ENCODE results near the gene ZDHHC7. TPM values are rescaled to one million over a fixed set of nuclear protein-coding genes. Genes with fewer than 3 reads are reported as not detected.

ZDHHC7 gene
- total and polyA plus RNA-seq, 11 donors, result 12.0 to 66.7 (median 43.9) TPM

GRCh38 chr16:84988328-84989080, 22.8 kb downstream of the ZDHHC7 start:
- Histone ChIP-seq H3K27me3 (no peaks in the 10 kb centered on the region), H3K4me3 (no peak overlapping the region), H3K4me1 (peaks cover 0 to 57% (median 0%) of the 10 kb centered on the region in 12 donors), H3K9me3 (no peaks in the 10 kb centered on the region), H3K27ac (no peak overlapping the region), H3K36me3 (peaks cover 0 to 89% (median 64%) of the 10 kb centered on the region in 9 donors)
- ATAC-seq, result no peak
- intact Hi-C loops (cut with DNase I), result loop anchor here in 1 of 10 donors (10.0 kb wide), 1 partner anchor 96 kb away; no protein-coding TSS in a partner anchor
- DNase-seq, result peak in 2 of 5 donors; percentile 9 to 50
- TF ChIP-seq CTCF (IDR thresholded peaks at IDR 0.05) (no peak), POLR2A (IDR thresholded peaks at IDR 0.05) (no peak)
- 88 to 94% (median 92%) methylated on average over 15 to 16 of the region's 16 CpGs for WGBS, 4 donors

GRCh38 chr16:84986879-84987278, 24.5 kb downstream of the ZDHHC7 start:
- intact Hi-C loops (cut with DNase I), result loop anchor here in 1 of 10 donors (10.0 kb wide), 1 partner anchor 98 kb away; no protein-coding TSS in a partner anchor
- Histone ChIP-seq H3K4me3 (no peak overlapping the region), H3K9me3 (no peaks in the 10 kb centered on the region), H3K4me1 (peaks cover 0 to 57% (median 7%) of the 10 kb centered on the region in 12 donors), H3K27me3 (no peaks in the 10 kb centered on the region), H3K36me3 (peaks cover 0 to 87% (median 68%) of the 10 kb centered on the region in 9 donors), H3K27ac (no peak overlapping the region)
- 73 to 100% (median 99%) methylated on average over 1 of the region's 1 CpG for WGBS, 4 donors
- TF ChIP-seq CTCF (IDR thresholded peaks at IDR 0.05), result no peak
- TF ChIP-seq POLR2A (IDR thresholded peaks at IDR 0.05), result no peak
- peak in 1 of 5 donors; percentile 15 for DNase-seq
- ATAC-seq, result no peak

GRCh38 chr16:84986102-84986501, 25.2 kb downstream of the ZDHHC7 start:
- TF ChIP-seq CTCF (IDR thresholded peaks at IDR 0.05), result no peak
- TF ChIP-seq POLR2A (IDR thresholded peaks at IDR 0.05), result no peak
- H3K27ac ChIP-seq, result peak overlapping the region in 1 of 12 donors; percentile 75
- no peak overlapping the region for H3K4me3 ChIP-seq
- H3K9me3 ChIP-seq, result no peaks in the 10 kb centered on the region
- WGBS, 4 donors, result 90 to 93% (median 93%) methylated on average over 20 to 22 of the region's 22 CpGs
- peaks cover 0 to 54% (median 7%) of the 10 kb centered on the region in 12 donors for H3K4me1 ChIP-seq
- H3K27me3 ChIP-seq, result no peaks in the 10 kb centered on the region
- peaks cover 0 to 91% (median 75%) of the 10 kb centered on the region in 9 donors for H3K36me3 ChIP-seq
- ATAC-seq, result no peak
- peak in 1 of 5 donors; percentile 51 for DNase-seq
- intact Hi-C loops (cut with DNase I), result loop anchor here in 1 of 10 donors (10.0 kb wide), 1 partner anchor 99 kb away; no protein-coding TSS in a partner anchor

Measured in heart left ventricle (tissue), 16 donors.